ENCODE results near the gene DOHH. TPM values are rescaled to one million over a fixed set of nuclear protein-coding genes. Genes with fewer than 3 reads are reported as not detected.

The DOHH gene
- total and polyA plus RNA-seq, 2 donors (not counting 3 experiments of a cell fraction or from before 2014, with no cell fraction given) = 8.7 to 15.2 TPM

- intact Hi-C loops (cut with micrococcal nuclease) = no loop called here
Measured at GRCh38 chr19:3501780-3502179, 1.3 kb upstream of the DOHH start.

More at GRCh38 chr19:3501780-3502179, 1.3 kb upstream of the DOHH start:
- no peak overlapping the region for H3K9ac ChIP-seq (replicated peaks; ENCODE audit: extremely low read depth, insufficient read depth, low read length)
- no peak overlapping the region for H3K27ac ChIP-seq (ENCODE audit: insufficient read depth, low read depth, low read length)
- H3K9me1 ChIP-seq (replicated peaks; ENCODE audit: control insufficient read depth, extremely low read depth, insufficient read depth, low read length) = no peaks in the 10 kb centered on the region
- no peak overlapping the region for H3K4me3 ChIP-seq (replicated peaks in 1 of 3; ENCODE audit: insufficient read depth in 1 of 3, low read depth in 1 of 3, low read length in 3 of 3)
- ChIA-PET POLR2A (no interaction called here), CTCF (interaction anchor here (1.1 kb wide), 1 partner anchor 9 kb away, joined by 3 read pairs; no protein-coding TSS in a partner anchor)
- DNase-seq (ENCODE audit: low read depth, low spot score) (no peak), FAIRE-seq (no peak)
- no peaks in the 10 kb centered on the region for H3K9me3 ChIP-seq (replicated peaks; ENCODE audit: control insufficient read depth, insufficient read depth, low read length)
- H3K36me3 ChIP-seq (ENCODE audit: control insufficient read depth in 2 of 2, extremely low read depth in 1 of 2, insufficient read depth in 2 of 2, low read length in 2 of 2) = peaks cover 0 to 1% of the 10 kb centered on the region in 2 experiments
- BruUV-seq (replicated peaks) = no TSS peak
- H2AFZ ChIP-seq (ENCODE audit: low read depth, low read length) = no peak overlapping the region
- H3K79me2 ChIP-seq (ENCODE audit: control insufficient read depth, insufficient read depth, low read length) = peaks cover 34% of the 10 kb centered on the region
- H4K20me1 ChIP-seq (replicated peaks; ENCODE audit: control insufficient read depth, extremely low read depth, insufficient read depth, low read length) = no peaks in the 10 kb centered on the region
- peaks cover 11% of the 10 kb centered on the region for H3K4me1 ChIP-seq (ENCODE audit: control insufficient read depth, extremely low read depth, insufficient read depth, low read length)
- dilution Hi-C loops (cut with MboI; ENCODE audit: extremely low pct_ligation_motif_present, low sequenced_read_pairs) = no loop called here
- H3K4me2 ChIP-seq (ENCODE audit: insufficient read depth, low read length) = no peak overlapping the region
- no peak for TF ChIP-seq EZH2 (IDR thresholded peaks at IDR 0.05; ENCODE audit: borderline replicate concordance, low read depth, low read length, severe bottlenecking)
- TF ChIP-seq GATA2 (IDR thresholded peaks at IDR 0.05; ENCODE audit: insufficient read depth, insufficient read length, low read depth, low read length) = no peak
- TF ChIP-seq, protein P1, sequence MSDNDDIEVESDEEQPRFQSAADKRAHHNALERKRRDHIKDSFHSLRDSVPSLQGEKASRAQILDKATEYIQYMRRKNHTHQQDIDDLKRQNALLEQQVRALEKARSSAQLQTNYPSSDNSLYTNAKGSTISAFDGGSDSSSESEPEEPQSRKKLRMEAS (IDR thresholded peaks at IDR 0.05; ENCODE audit: insufficient read depth, insufficient read length) = no peak
- no peak for TF ChIP-seq FOS (IDR thresholded peaks at IDR 0.05; ENCODE audit: borderline replicate concordance, insufficient read depth, low read length)
- no peak for TF ChIP-seq JUN (IDR thresholded peaks at IDR 0.05; ENCODE audit: borderline replicate concordance, insufficient read depth, insufficient read length, low read depth)
- no peak for TF ChIP-seq CTCF (IDR thresholded peaks at IDR 0.05; ENCODE audit: extremely low read depth in 1 of 2, insufficient read depth in 1 of 2, low read depth in 1 of 2, low read length in 2 of 2)
- no peak for TF ChIP-seq MYC (IDR thresholded peaks at IDR 0.05; ENCODE audit: low read depth, low read length)
- TF ChIP-seq POLR2A (IDR thresholded peaks at IDR 0.05; ENCODE audit: low read depth, low read length) = no peak
- TF ChIP-seq POLR2AphosphoS5 (IDR thresholded peaks at IDR 0.05; ENCODE audit: insufficient read depth, low read depth, low read length) = no peak
- H3K27me3 ChIP-seq (ENCODE audit: control insufficient read depth in 2 of 2, insufficient read depth in 2 of 2, low read length in 2 of 2) = no peaks in the 10 kb centered on the region

Data from endothelial cell of umbilical vein (primary cell).